Bone marrow (tissue), 2 donors: Measurements from ENCODE around the gene PEX1.
"Not testable (repeated sequence)": the region's sequence is repeated elsewhere in the genome, so short reads cannot be mapped to it uniquely, and the experiment has no call there.

ENCODE experiments used
- DNase-seq, 2 donors: peaks; one replicate each; lab custom pipeline; 2025; lab: John Stamatoyannopoulos, UW

Gene PEX1

GRCh38 chr7:92460510-92460909 is 67.8 kb downstream of the PEX1 start:
- DNase-seq: no peak

- no peak for DNase-seq
These were observed 68.2 kb downstream of the PEX1 start for GRCh38 chr7:92460109-92460508.

GRCh38 chr7:92456236-92456635 is 72.1 kb downstream of the PEX1 start:
- DNase-seq: no peak

GRCh38 chr7:92451645-92452044 is 76.7 kb downstream of the PEX1 start:
- DNase-seq: no peak

- peak; percentile 41 to 69 for DNase-seq
These were observed 80.0 kb downstream of the PEX1 start for GRCh38 chr7:92448205-92448747.

GRCh38 chr7:92447345-92448204 is 80.7 kb downstream of the PEX1 start, which contains the start of gene GATAD1:
Gene GATAD1 (plus strand): TSS chr7:92447482. CDS start chr7:92447730, 248 bp downstream.
- DNase-seq: peak; percentile 58 to 67

- no peak for DNase-seq
These were observed 81.4 kb downstream of the PEX1 start for GRCh38 chr7:92446869-92447344.

GRCh38 chr7:92442720-92443119 is 85.6 kb downstream of the PEX1 start:
- not testable (repeated sequence) for DNase-seq

GRCh38 chr7:92437956-92438491 is 90.3 kb downstream of the PEX1 start:
- no peak for DNase-seq
